BE2C (cell line): ENCODE measurements around the gene AQP6.
A peak's percentile ranks its signal among the peaks of the same experiment; 100 is the strongest.

Experiments
- DNase-seq: peaks from one replicate; pipeline ENCODE4 v3.0.0-alpha.2; 2020
- H3K27me3 ChIP-seq: fragments of 250-450 bp; sonication (Bioruptor Pico); 2 replicates; pipeline ENCODE4 v1.5.1; 2020; ENCODE audit warnings: mild to moderate bottlenecking
- H3K36me3 ChIP-seq: fragments of 250-450 bp; sonication (Bioruptor Pico); 2 replicates; pipeline ENCODE4 v1.5.1; 2020; ENCODE audit warnings: mild to moderate bottlenecking
- H3K4me1 ChIP-seq: fragments of 250-450 bp; sonication (Bioruptor Pico); 2 replicates; pipeline ENCODE4 v1.5.1; 2020
- H3K4me3 ChIP-seq: 2 replicates; pipeline ENCODE4 v1.5.1; 2011; ENCODE audit warnings: low read depth, low read length
- H3K9me3 ChIP-seq: fragments of 250-450 bp; sonication (Bioruptor Pico); 2 replicates; pipeline ENCODE4 v1.5.1; 2020
- TF ChIP-seq, protein P1 (sequence below): IDR thresholded peaks from 2 replicates; pipeline ENCODE4 v1.5.1; 2012; ENCODE audit warnings: mild to moderate bottlenecking, low read depth, low read length

Gene AQP6

GRCh38 chr12:49949866-49950265, 22.9 kb upstream of the AQP6 start:
- DNase-seq: no peak
- TF ChIP-seq, protein P1, sequence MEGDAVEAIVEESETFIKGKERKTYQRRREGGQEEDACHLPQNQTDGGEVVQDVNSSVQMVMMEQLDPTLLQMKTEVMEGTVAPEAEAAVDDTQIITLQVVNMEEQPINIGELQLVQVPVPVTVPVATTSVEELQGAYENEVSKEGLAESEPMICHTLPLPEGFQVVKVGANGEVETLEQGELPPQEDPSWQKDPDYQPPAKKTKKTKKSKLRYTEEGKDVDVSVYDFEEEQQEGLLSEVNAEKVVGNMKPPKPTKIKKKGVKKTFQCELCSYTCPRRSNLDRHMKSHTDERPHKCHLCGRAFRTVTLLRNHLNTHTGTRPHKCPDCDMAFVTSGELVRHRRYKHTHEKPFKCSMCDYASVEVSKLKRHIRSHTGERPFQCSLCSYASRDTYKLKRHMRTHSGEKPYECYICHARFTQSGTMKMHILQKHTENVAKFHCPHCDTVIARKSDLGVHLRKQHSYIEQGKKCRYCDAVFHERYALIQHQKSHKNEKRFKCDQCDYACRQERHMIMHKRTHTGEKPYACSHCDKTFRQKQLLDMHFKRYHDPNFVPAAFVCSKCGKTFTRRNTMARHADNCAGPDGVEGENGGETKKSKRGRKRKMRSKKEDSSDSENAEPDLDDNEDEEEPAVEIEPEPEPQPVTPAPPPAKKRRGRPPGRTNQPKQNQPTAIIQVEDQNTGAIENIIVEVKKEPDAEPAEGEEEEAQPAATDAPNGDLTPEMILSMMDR: no peak
- no peaks in the 10 kb centered on the region for H3K27me3 ChIP-seq
- peaks cover 30% of the 10 kb centered on the region for H3K4me1 ChIP-seq
- H3K9me3 ChIP-seq: no peaks in the 10 kb centered on the region
- H3K4me3 ChIP-seq: no peak overlapping the region
- H3K36me3 ChIP-seq: no peaks in the 10 kb centered on the region

- Histone ChIP-seq H3K4me3 (no peak within 1 kb of the TSS), H3K4me1 (peaks cover 29% of the 10 kb centered on the region), H3K36me3 (no peaks in the 10 kb centered on the region), H3K9me3 (no peaks in the 10 kb centered on the region), H3K27me3 (no peaks in the 10 kb centered on the region)
- DNase-seq: peak; percentile 81
- TF ChIP-seq, protein P1: no peak
These were observed 22.2 kb upstream of the AQP6 start, which contains the start of gene AQP2 for GRCh38 chr12:49950273-49951251. Gene AQP2, plus strand, starts transcription at chr12:49950737. Its CDS starts 94 bp downstream, at chr12:49950831.

GRCh38 chr12:49951411-49952240, 21.1 kb upstream of the AQP6 start:
- no peak for DNase-seq
- TF ChIP-seq, protein P1: no peak
- no peaks in the 10 kb centered on the region for H3K36me3 ChIP-seq
- H3K9me3 ChIP-seq: no peaks in the 10 kb centered on the region
- peaks cover 19% of the 10 kb centered on the region for H3K4me1 ChIP-seq
- H3K4me3 ChIP-seq: no peak overlapping the region
- H3K27me3 ChIP-seq: no peaks in the 10 kb centered on the region

DNA sequence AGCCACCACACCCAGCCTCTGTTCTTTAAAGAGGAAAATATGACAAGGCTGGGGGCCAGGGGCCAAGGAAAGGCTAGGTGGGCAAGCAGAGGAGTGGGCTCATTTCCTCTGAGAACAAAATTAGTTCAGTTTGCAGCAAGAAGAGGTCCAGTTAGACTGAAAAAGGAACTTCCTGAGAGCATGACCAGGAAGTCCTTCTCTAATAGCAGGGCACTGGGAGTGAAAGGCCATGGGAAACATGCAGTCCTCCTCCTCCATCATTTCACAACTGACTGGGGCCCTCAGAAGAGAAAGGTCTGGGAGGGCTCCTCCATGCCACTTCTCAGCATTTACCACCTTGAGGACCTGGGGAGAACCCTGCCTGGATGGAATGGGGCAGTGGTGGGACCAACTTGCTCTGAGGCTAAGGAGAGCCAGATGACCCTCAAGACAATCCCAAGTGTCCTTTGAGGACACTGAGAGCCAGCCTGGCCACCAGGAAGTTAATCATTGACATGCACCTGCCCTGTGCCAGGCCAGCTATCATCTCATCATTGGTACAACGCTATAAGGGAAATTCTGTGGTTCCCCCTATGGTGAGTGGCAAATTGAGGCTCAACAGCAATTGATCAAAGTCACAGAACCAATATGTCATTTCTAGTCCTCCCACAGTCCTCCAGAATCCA, 20.2 kb upstream of the AQP6 start:
- H3K4me1 ChIP-seq: peaks cover 17% of the 10 kb centered on the region

GRCh38 chr12:49953151-49953550, 19.6 kb upstream of the AQP6 start:
- no peaks in the 10 kb centered on the region for H3K27me3 ChIP-seq
- peaks cover 17% of the 10 kb centered on the region for H3K4me1 ChIP-seq
- H3K36me3 ChIP-seq: no peaks in the 10 kb centered on the region
- TF ChIP-seq, protein P1: no peak
- H3K9me3 ChIP-seq: no peaks in the 10 kb centered on the region
- DNase-seq: no peak
- no peak overlapping the region for H3K4me3 ChIP-seq

More for the DNA sequence above, 20.2 kb upstream of the AQP6 start:
- Histone ChIP-seq H3K9me3 (no peaks in the 10 kb centered on the region), H3K4me3 (no peak overlapping the region), H3K27me3 (no peaks in the 10 kb centered on the region), H3K36me3 (no peaks in the 10 kb centered on the region)
- TF ChIP-seq, protein P1: no peak
- no peak for DNase-seq
